ENCODE data around the gene UBTD1. TPM values are rescaled to one million over a fixed set of nuclear protein-coding genes. Genes with fewer than 3 reads are reported as not detected.
A peak's percentile ranks its signal among the peaks of the same experiment; 100 is the strongest.

The UBTD1 gene
- total and polyA plus RNA-seq, 12 donors = 1.4 to 24.2 (median 13.4) TPM

GRCh38 chr10:97583476-97583875, 84.8 kb downstream of the UBTD1 start:
- no peaks in the 10 kb centered on the region for H3K9me3 ChIP-seq (replicated peaks in 1 of 3)
- TF ChIP-seq CTCF (IDR thresholded peaks at IDR 0.05) (no peak), POLR2A (IDR thresholded peaks at IDR 0.05) (no peak)
- H3K27ac ChIP-seq = peak overlapping the region in 1 of 5 donors; percentile 54
- H3K4me1 ChIP-seq (replicated peaks in 1 of 2) = peaks cover 10 to 32% of the 10 kb centered on the region in 2 donors
- peak in 1 of 7 donors; percentile 13 for DNase-seq
- H3K4me3 ChIP-seq = no peak overlapping the region
- intact Hi-C loops (cut with DNase I) = no loop called here
- H3K36me3 ChIP-seq (replicated peaks in 1 of 2) = no peaks in the 10 kb centered on the region
- H3K27me3 ChIP-seq = no peaks in the 10 kb centered on the region
- 85 to 95% (median 91%) methylated on average over 2 to 13 of the region's 13 CpGs for WGBS, 4 donors

DNA sequence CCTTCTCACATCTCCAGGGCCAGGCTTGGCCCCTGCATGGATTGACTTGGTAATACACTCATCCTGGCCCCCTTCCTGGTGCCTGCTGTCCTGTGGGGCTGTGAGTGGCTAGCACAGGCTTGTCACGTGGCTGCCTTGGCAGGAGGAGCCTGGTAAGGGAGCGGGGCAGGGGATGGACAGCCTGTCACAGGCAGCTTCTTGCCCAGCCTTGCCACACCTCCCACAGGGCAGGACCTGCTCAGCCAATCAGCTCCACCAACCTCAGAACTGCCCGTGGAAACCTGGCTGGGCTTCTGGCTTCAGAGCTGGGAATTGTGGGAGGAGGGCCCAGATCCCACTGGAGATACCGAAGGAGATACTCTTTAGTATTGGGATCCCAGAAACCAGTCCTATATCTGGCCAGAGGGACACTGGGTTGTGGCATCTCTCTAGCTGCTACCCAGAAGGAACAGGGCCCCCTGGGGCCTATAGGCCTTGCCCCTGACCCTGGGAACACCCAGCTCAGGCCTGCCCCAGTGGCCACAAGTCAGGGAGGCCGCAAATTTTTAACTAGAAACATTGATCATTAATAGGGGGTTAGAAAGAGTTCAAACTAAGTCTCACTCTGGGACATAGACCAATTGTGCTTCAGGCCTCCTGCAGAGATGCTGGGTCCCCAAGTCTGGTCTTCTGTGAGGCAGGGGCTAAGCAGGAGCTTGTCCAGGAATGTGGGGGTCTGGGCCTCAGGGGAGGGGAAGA, 85.5 kb downstream of the UBTD1 start, which contains the start of gene HOGA1:
Gene HOGA1 (plus strand): TSS at position 330 of the 738 bp plus-strand sequence. CDS start 315 bp downstream, at position 645.
- DNase-seq = peak; percentile 91 to 99 (median 97)
- H3K9me3 ChIP-seq (replicated peaks in 1 of 3) = no peaks in the 10 kb centered on the region
- H3K27me3 ChIP-seq = no peaks in the 10 kb centered on the region
- peak within 1 kb of the TSS in 3 of 5 donors; percentile 34 to 71 (median 59) for H3K27ac ChIP-seq
- H3K4me1 ChIP-seq (replicated peaks in 1 of 2) = peaks cover 10 to 32% of the 10 kb centered on the region in 2 donors
- peak within 1 kb of the TSS in 1 of 4 donors; percentile 18 for H3K4me3 ChIP-seq
- WGBS, 4 donors = 38 to 48% (median 42%) methylated on average over 2 to 5 of the region's 5 CpGs
- no peaks in the 10 kb centered on the region for H3K36me3 ChIP-seq (replicated peaks in 1 of 2)
- intact Hi-C loops (cut with DNase I) = no loop called here
- peak in 1 of 6 experiments; percentile 24 for TF ChIP-seq CTCF (IDR thresholded peaks at IDR 0.05)
- peak in 1 of 2 donors; percentile 71 for TF ChIP-seq POLR2A (IDR thresholded peaks at IDR 0.05)

- TF ChIP-seq POLR2A (IDR thresholded peaks at IDR 0.05) (no peak), CTCF (IDR thresholded peaks at IDR 0.05) (no peak)
- Histone ChIP-seq H3K9me3 (replicated peaks in 1 of 3) (no peaks in the 10 kb centered on the region), H3K4me3 (peak overlapping the region in 1 of 4 donors; percentile 18), H3K36me3 (replicated peaks in 1 of 2) (no peaks in the 10 kb centered on the region), H3K4me1 (replicated peaks in 1 of 2) (peaks cover 10 to 32% of the 10 kb centered on the region in 2 donors), H3K27ac (peak overlapping the region in 3 of 5 donors; percentile 34 to 71 (median 59)), H3K27me3 (no peaks in the 10 kb centered on the region)
- peak in 1 of 7 donors; percentile 13 for DNase-seq
- 86 to 95% (median 93%) methylated on average over 2 to 5 of the region's 5 CpGs for WGBS, 4 donors
- intact Hi-C loops (cut with DNase I) = no loop called here
These were observed 86.2 kb downstream of the UBTD1 start for GRCh38 chr10:97584798-97585438.

DNA sequence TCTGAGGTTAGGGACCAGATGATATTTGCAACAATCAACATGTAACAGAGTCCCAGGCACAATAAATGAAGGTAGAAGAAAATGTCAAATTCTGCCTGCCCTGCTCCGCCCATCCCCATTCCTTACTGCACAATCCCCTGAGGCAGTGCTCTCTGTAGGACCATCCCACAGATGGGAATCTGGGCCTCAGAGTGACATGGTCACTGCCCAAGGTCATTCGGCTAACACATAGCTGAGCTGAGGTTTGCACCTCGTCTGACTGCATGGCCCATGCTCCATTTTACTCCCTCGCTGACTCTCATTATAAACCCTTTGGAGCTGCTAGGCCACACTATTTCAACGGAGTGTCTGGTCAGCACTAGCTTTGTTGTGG, 86.7 kb downstream of the UBTD1 start:
- Histone ChIP-seq H3K36me3 (replicated peaks in 1 of 2) (no peaks in the 10 kb centered on the region), H3K4me1 (replicated peaks in 1 of 2) (peaks cover 10 to 32% of the 10 kb centered on the region in 2 donors), H3K27ac (no peak overlapping the region), H3K9me3 (replicated peaks in 1 of 3) (no peaks in the 10 kb centered on the region), H3K4me3 (no peak overlapping the region), H3K27me3 (no peaks in the 10 kb centered on the region)
- intact Hi-C loops (cut with DNase I) = no loop called here
- TF ChIP-seq POLR2A (IDR thresholded peaks at IDR 0.05) = no peak
- no peak for TF ChIP-seq CTCF (IDR thresholded peaks at IDR 0.05)
- DNase-seq = no peak
- WGBS, 4 donors = 81 to 91% (median 88%) methylated on average over 5 of the region's 5 CpGs
